CD1c-positive myeloid dendritic cell (primary cell): ENCODE results near the gene PPIF.

ENCODE experiments used
- DNase-seq: peaks from one replicate; pipeline ENCODE4 v3.0.0-alpha.2; 2016; ENCODE audit errors: extremely low spot score

PPIF gene

DNA sequence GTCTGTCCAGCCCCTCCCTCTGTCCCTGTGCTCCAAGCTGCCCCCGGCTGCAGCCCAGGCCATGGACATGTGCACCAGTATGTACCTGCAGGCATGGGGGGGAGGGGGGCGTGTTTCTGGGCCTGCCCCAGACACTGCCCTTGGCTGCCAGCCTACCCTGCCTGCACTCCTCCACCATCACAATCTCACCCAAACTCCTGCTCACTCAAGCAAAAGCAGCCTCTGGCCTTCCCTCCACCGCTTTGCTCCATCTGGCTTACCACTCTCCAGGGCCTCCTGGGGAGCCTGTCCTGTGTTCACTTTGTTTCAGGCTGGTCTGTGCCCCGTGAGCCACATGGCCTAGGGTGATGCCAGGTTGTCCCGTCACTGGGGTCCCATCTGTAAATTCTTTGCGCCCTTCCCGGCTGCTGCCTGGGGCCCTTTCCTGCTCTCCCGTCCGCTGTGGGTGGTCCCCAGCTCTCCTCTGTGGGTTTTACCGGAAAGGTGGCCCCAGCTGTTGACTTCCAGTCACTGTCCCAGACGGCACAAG, 33.3 kb upstream of the PPIF start:
- no peak for DNase-seq

DNA sequence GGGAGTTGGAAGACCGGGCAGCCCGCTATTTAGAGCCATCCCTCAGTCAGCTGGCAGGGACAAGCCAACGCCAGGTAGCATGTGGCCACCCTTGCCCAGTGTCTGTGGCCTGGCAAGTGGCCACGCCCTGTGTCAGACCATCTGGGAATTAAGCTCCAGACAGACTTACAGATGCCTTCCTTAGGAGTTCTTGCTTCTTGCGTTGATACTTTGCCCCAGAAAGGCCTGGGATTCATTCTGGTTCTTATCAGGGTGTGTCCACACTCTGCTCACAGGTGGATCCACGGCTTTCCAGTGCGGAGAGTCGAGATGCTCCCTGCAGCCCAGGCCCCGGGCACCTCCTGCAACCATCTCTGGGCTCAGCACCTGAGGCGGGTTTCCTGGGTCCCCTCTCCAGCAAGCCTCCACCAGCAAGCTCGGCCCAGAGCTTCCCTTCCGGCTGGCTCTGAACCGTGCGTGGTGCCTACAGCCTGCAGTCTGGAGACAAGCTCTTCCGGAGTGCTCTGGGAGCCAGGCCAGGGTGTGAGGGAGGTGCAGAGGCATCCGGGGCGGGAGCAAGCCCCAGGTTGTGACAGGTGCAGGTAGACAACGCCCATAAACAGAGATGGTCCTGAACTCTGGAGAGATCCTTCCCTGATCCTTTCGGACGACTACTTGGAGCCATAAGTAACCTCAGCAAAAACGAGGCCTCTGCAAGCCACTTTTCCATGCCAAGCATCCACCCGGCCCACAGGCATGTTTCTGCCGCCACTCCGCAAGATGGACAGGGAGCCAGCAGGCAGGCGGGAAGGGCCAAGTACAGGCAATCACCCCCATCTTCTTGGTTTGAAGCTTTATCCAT, 32.3 kb upstream of the PPIF start:
- DNase-seq = no peak

DNA sequence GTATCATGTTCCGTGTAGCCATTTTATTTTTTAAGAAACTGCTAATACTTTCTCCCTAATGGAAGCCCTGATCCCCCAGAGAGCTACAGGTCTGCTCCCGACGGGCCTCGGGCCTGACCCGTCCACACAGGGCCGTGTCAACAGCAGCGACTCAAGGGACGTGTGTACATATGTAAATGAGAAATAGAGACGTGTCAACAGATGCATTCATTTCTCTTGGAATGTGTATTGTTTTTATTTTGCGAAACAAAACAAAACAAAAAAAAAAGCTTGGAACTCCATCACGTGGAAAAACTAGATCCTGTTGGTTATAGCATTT, 31.7 kb upstream of the PPIF start:
- no peak for DNase-seq

DNA sequence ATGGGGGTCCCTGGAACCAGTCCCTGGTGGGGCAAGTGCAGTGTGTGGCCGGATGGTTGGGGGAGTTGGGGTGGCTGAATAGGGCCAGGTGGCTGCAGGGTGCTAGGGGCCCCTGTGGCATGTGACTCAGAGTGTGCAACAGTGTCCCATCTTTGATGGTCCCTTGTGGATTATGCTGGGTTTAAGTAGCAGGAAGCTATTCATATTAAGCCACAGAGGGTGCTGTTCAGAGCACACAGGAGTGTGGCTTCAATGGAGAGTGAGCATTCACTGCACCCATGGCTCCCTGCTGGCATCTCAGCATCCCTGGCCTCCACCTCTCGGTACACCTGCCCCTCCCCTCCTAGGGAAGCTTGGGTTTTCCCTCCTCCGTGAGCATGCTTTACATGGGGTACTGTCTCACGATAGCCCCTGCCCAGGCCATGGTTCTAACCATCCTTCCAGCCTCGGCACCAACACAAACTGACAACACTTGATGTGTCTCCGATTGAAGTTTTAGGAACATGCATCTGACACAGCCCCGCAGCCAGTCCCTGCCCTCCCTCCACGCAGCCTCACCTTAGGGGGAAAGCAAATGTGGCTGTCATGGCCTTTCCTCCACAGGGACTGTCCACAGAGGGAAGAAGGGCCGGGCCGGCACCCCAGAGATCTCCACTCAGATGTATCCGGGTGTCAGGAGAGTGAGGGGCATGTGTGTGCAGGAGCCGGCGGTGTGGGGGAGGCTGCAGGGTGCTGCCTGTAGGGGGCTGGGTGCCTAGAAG, 30.4 kb upstream of the PPIF start:
- DNase-seq = no peak

DNA sequence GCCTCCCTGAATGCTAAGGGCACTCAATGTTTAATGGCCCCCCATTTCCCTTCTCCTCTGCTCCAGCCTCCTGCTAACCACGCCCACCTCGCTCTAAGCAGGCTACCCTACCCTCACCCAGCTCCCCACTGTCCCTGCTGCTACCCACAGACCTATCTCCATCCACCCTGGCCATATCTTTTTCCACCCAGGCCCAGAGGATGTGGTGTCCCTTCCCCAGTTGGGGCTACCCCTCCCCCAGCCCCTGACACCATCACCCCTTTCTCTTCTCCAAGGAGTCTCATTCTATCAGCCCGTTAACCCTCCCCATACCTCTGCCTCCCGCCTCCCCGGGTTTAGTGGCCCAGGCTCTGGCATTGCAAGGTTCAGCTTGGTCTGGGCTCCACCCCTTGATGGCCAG, 28.9 kb upstream of the PPIF start:
- DNase-seq = no peak

DNA sequence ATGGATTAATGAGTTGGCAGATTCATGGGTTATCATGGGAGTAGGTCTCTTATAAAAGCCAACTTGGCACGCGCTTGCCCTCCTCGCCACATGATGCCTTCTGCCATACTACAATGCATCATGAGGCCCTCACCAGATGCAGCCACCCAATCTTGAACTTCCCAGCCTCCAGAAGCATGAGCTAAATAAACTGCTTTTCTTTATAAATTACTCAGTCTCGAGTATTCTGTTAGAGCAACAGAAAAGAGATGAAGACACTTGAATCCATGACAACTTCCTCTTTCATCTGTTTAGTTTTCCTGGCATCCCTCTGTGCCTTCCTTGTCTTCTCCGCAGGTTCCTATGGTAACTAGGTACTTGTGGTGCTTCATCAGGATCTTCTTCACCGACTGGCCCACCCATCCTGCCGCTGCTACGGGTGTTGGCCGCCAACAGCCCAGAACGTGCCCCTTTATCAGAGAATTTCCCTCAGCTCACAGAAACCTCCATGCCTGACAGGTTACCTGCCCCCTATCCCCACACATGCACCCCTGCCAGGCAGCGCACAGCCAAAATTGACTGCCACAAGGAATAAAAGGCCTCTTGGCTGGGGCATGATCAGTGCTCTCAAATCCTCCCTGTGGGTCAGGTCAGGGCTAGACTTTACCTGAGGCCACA, 28.0 kb upstream of the PPIF start:
- peak; percentile 39 for DNase-seq

DNA sequence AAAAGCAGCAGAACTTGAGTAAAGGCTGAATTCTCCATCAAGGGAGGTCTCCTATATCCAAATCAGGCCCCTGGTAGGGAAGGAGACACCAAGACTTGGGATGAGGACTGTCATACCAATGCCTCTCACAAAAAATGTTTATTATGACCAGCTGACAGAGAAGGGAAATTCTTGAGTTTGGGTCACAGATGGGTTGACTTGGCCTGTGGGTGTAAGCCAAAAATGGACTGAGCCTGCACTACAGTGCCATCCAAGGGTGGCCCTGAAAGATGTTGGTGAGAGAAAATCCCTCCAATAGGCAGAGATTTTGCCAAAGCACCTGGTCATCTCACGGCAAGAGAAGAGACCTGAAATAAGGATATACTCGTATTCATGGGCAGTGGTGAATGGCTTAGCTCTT, 27.0 kb upstream of the PPIF start:
- no peak for DNase-seq

DNA sequence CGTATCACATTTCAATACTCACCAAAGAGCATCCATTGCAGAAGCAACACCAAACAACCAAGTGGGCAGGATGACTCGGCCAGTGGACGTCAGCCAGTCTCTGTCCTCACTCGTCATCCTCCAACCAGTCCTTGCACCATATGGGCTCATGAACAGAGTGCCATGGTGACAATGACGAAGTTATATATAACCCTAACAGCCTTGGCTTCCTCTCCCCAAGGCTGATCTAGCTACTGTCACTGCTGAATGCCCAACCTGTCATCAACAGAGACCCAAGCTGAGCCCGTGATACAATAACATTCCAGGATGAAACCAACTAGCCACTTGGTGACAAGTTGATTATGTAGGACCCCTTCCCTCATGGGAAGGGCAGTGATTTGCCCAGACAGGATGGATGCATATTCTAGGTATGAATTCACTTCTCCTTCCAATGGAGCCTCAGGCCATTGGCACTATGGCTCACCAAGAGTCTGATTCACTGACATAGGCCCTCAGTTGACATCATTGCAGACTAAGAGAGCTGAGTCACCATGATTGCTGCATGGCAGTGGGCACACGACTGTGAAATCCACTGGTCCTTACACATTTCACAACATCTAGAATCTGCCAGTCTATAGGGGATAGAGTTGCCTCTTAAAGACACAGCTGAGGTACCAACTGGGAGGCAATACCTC, 26.3 kb upstream of the PPIF start:
- DNase-seq = peak; percentile 91

DNA sequence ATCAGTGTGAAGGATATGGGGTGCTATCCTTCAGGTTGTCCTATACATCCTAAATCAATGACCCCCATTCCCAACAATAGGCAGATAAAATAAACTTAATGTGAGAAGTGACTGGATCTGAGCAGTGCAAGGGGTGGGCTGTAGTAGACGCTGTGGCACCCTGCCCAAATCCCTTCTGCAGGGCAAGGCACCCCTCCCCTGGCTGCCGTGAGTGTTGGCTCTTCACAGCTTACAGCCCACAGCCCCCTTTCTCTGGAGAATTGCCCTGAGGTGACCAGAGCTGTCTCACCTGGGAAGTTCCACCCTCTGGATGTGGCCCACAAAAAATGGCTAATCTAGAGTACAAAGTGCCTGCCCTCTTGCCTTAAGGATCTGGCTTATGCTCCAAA, 25.8 kb upstream of the PPIF start:
- no peak for DNase-seq

DNA sequence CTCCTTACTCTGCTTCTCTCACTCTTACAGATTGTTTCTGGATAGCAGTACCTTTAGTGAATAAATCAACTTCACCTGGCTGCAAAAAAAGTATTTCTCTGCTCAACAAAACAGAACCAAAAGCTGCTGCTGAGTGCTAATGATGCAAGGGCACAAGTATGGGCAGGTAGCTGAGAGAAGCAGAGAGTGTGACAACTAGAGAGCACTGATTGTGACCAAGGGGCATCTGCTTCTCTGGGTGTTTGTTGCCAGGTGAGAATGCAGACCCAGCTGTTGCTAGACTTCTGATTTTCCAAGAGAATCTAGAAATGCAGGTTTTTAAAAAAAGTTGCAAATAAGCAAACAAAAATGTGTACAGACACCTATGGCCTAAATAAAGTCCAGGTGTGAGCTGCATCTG, 25.3 kb upstream of the PPIF start:
- DNase-seq = no peak

DNA sequence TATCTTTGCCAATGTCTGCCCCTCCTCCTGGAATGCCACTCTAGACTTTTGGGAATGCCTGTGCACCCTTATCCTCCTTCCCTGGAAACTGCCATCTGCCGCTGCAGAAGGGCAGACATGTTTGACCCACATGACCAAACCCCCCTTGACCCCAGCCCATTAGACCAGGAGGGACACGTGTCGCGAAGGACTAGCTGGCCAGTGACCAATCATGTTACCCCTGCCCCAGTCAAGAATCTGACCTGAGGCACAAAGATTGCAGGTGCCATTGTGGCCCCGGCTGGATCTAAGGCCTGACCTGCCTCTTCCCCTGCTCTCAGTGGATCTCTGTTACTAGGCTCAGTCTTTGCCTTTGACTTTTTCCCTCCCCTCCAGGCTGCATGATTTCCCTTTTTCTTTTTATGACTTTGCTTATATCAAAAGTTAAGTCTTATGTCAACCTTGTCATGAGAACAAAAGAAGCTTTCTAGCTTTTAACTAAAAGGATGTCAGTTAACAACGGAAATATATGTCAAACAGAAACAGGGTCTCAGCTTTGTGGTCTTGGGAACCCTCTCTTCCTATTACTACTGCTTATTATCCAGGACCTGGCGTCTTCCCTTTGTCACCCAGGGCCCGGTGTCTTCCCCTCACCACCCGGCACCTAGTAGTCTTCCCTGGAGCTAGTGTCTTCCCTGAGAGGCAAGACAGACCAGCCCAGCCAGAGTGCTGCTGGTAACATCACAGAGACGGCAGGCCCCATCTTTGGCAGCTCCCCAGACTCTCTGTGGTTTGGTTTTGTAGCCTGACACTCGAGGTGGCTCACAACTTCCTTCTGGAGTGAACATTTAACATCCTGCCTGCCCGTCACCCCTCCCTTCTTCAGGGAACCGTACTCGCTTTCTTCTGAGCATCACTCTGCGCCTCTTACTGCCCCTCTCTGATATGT, 24.4 kb upstream of the PPIF start:
- DNase-seq = peak; percentile 82

DNA sequence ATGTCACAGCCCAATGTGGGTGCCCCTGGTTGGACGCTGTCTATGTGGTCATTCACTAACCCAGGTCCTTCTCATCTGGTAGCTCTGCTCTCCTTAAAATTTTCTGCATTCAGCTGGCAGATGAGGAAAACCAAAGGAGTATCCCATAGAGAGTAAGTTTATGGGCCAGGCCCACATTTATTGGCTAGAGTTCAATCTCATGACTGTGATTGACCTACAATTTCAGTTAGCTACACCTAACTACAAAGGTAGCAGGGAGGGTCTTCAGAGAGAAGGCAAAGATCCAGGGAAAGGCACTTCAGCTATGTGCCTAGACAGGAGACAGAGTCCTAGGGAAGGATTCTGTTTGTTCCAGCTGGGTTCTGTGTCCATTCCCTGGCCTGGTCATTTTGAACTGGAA, 23.7 kb upstream of the PPIF start:
- no peak for DNase-seq

DNA sequence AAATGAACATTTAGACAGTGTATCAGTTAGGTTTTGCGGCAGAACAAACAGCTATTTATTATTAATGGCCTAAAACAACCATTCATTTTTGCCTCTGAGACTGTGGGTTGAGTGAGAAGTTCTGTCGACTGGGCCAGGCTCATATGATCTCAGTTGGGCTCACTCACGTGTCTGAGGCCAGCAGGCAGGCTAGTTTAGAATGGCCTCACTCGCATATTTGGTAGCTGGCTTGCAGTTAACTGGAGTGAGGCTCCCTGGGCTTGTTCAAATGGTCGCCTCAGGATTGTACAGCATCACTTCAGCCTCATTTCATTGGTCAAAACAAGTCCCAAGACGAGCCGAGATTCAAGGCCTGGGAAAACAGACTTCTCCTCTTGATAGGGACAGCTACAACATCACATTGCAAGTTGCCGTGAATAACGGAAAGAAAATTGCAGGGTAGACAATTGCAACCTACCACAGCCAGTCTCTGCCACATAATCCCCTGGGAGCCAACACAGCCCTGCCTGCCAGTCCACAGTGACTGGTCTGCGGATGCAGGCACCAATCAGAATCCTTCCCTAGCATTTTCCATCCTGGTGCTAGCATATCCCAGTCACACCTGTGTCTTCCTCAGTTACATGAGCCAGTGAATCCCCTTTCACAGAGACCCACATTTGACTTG, 23.1 kb upstream of the PPIF start:
- no peak for DNase-seq

DNA sequence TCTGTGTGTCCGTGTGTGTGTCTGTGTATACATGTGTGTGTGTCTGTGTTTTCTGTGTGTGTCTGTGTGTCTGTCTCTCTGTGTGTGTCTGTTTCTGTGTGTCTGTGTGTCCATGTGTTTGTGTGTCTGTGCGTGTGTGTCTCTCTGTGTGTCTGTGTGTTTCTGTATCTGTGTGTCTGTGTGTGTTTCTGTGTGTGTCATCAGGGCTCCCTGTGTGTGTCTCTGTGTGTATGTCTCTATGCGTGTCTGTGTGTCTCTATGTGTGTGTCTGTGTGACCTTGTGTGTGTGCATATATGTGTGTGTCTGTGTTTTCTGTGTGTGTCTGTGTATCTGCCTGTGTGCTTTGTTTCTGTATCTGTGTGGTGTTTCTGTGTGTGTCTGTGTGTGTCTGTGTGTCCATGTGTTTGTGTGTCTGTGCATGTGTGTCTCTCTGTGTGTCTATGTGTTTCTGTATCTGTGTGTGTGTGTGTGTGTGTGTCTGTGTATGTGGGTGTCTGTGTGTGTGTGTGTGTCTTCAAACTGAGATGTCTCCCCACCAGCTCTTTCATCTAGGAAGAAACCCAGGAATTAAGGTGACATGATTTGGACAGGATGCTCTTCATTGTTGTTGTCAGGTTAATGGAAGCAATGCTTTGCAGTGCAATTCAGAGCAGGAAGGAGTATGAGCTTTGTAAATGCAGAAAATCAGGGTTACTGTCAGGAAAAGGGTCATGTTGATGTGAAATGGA, 20.7 kb upstream of the PPIF start:
- no peak for DNase-seq

DNA sequence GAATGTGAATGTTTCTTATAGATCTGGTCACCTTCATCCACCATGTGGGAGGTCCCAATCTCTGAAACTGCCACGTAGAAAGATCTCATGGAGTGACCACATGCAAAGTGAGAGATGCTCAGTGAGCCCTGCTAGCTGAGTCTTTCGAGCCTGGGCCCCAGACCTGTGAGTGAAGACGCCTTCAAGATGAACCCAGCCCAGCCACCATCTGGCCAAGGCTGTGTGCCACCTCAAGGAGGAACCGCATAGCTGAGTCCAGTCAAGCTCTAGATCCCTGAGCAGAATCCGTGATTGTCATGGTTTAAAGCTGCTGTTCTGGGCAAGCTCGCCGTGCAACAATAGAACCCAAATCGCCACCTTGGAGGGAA, 20.2 kb upstream of the PPIF start:
- no peak for DNase-seq

DNA sequence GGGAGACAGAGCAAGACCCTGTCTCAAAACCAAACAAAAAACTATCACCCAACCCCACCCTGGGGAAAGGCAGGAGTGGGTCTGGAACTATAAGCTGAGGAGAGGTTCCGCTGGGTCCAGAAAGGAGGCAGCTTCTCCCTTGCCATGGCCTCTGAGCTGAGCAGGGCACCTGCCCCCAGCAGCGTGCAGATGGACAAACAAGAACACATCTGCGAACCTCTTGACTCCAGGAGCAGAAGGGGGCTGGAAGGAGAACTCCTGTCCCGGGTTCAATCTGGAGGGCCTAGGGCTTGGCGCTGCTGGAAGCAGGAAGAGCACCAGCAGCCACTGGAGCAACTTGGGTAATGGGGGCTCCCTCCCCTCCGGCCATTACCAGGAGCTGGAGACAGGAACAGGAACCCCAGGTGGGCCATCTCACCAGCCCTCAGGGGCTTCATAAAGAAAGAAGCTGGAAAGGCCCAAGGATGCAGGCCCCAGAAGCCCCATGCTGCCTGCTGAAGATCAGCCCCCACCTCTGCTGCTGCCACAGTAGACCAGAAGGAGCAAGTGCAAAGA, 19.0 kb upstream of the PPIF start:
- no peak for DNase-seq

DNA sequence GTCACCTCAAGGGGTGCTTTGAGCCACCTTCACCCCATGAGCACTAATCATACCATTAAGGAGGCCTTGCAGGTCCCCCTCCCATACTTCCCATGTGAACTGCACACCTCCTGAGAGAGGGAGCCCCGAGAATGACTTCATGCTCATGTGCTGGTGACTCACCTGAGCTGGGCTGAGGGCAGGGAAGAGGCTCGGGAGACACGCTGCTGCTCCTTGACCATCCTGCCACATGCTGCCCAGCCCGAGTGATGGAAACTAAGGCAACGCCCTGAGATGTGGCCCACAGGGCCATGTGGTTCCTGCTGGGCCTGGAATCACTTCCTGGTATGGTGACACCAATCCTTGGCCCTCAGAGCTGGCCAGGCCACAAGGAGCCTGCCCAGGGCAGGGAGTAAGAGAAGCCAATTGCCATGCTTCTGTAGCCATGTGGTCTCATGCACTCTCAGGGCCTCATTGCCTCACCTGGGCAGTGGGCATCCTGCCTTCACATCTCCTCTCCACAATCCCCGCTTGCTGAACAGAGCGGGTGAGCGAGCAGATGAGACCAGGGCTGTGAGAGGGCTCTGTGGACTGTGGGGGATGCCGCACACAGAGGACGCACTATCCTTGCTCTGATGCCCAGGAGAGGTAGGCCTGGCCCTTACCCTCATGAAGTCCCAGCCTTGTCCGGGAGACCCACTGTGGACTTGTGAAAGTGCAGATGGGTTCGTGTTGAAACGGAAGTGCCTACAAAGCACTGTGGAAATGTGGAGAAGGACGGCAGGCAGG, 18.3 kb upstream of the PPIF start:
- peak; percentile 62 for DNase-seq

DNA sequence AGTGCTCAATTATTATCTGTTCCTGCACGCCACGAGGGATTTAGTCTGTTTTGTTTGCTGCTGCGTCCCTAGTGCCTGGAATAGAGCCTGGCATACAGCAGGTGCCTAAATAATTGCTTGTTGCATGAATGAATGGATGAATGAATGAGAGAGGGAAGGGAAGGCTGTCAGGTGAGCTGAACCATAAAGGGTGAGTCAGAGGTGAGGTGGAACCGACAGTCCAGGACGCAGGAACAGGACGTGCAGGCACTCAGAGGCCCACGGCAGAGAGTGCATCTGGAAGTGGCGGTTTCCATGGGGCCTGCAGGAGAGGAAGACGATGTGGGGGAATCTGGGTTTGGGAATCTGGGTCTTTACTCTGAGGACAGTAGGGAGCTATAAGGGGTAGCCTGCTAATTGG, 17.7 kb upstream of the PPIF start:
- no peak for DNase-seq

DNA sequence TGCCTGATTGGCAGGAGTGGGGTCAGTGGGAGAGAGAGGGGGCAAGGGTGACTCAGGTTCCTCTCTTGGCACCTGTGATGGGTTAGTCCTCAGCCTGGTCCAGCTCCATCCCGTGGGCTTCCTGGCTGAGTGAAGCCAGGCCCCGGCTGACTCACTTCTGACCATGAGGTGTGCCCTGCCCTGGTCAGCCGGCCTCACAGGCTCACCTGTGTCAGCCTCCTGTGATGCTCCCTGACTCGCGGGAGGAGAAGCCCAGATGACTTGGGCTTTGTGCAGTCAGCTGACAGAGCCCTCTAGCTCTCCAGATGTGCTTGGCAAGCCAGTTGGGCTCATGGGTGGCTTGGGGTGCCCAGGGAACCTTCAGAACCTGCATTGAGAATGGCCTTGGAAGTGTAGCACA, 16.0 kb upstream of the PPIF start:
- no peak for DNase-seq
